GM21825 (cell line): ENCODE data around the gene MPZL3.
"Not testable (repeated sequence)": the region's sequence is repeated elsewhere in the genome, so short reads cannot be mapped to it uniquely, and the experiment has no call there.

Source experiments
- ATAC-seq: cut with Tn5 transposase; IDR thresholded peaks from one replicate; pipeline ENCODE4 v1.9.1; 2021; ENCODE audit warnings: mild to moderate bottlenecking, moderate library complexity; ENCODE audit not compliant: unreplicated experiment

Gene MPZL3

DNA sequence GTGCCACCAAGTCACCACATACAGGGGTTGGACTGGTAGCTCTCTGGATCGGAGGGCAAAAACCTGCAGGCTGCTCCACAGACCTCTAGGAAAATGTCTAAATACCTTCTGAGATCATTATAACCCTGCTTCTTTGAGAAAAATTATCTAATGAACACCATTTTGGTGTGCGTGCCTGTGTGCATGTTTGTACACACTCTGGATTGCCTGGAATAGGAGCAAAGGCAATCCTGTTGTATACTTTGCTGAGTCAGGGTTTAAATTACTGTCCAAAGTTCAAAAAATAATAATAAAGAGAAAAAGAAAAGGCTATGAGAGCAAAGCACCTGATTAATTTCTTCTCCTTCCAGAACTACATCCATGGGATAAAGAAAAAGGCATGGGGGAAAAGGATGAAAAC lies 38.4 kb downstream of the MPZL3 start:
- ATAC-seq = no peak

DNA sequence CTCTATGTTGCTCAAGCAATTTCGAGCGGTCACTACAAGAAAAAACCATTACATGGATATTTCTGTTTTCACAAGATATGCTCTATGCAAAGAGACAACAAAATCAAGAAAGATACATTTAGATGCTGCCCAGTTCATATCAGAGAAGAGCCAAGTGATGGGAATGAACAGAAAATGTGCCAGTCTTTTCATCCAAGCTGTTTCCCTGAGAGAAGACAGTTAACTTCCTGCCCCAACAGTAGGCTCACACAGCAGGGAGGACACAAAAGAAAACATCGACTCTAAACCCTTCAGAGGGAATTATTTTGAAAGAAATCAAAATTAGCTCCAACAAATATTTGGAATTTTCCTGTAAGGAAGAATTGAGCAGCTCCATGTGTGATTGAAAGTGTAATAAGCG lies 39.0 kb downstream of the MPZL3 start:
- no peak for ATAC-seq

DNA sequence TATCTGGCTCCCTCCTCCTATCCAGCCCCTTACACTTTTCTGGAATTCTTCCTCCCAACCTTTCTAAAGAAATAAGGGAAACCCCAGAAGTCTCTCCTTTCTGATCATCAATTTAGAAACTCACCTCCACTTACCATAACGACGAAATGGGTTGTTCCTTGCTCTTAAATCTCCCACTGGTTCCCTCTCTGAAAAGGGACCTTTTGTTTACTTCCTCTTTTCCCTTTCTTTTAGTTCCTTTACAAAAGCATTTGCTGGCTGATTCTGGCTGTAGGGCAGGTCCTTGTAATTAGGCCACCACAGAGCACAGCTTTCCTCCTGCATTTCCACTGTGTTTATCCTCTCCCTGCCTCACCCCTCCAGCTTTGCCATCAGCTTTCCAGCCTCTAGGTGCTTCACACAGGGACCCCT lies 39.4 kb downstream of the MPZL3 start:
- ATAC-seq = no peak

DNA sequence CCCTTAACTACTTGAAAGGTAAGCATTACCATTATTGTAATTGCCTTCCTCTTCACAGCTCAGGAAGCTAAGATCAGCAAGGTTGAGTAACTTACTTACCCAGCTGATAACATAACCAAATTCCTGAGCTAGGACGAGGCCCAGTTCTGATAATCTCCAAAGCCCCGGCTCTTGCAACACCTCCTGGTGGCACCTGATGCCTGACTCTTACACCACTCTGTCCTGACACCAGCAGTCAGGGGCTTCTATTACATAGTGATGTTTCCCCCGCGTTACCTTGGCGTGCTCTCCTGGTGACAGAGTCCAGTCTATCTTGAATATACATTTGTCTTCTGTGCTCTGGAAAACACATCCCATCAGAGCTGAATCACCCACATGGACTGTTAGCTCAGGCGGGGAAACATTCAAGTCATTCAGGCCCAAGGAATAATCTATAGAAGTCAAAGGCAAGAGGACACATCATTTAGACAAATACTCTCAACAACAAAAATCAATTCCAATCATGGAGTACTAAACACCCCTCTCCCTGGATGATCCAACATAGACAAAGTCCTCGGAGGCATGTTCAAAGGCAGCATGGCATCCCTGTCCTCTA lies 39.9 kb downstream of the MPZL3 start:
- no peak for ATAC-seq

DNA sequence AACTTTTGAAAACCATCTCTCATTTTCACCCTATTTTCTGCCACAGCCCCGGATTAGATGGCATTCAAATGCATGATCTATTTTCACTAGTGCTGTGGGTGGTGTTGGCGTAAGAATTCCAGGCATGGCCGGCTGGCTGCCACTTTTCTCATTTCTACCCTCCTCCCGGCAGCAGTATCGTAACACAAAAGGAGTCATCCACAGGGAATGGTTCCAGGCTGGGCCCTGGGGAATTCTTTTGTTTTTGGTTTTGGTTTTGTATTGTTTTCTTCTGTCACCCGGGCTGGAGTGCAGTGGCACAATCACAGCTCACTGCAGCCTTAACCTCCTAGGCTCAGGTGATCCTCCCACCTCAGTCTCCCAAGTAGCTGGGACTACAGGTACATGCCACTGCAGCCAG lies 41.2 kb downstream of the MPZL3 start:
- no peak for ATAC-seq

DNA sequence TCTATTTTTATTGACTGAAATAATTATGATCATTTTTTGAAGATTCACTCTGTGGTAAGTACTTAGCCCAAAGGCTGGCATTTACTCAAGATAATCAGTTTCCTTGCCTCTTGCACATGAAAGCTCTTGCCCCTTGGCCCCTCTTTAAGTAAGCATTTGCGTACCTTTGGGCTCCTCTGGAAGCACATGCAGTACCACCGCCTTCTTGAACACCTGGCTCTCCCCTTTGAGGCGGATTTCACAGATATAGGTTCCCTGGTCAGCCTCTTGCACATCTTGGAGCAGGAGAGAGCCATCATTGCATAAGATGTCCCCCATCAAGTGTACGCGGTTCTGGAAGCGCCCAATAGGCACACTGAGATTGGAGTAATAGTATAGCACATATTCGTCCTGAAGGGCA lies 41.8 kb downstream of the MPZL3 start:
- ATAC-seq = no peak

DNA sequence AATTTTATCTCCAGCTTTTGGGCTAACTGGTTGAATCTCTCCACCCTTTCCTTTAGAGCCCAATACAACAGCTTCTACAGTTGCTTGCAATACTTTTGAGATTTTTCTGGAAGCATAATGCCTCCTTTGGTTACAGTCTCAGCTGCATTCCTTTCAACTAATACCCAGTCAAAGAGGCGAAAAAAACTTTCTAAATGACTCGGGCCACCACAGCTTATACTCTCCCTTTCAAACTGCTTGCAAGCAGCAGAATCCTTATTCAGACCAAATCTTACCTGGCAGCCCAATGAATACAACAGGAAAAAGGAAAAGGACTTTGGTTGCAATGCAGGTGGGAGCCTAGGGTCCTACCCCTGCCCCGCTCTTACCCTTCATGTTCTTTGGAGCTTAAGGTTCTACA lies 43.1 kb downstream of the MPZL3 start:
- no peak for ATAC-seq

DNA sequence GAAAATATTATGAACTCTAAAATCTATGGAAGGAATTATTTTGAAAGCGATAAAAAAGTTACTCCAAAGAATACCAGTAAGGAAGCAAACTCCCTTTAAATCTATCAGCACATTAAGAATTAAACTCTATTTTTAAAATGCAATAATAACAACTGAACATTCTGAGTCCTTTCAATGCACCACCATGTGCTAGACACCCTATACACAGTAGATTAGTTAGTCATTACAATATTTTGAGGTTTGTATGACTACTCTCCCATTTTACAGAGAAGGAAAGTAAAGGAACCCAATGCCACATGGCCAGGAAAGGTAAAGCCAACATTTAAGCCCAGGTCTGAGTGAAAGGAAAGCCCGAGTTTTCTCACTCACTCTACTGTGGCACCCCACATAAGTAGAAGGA lies 45.1 kb downstream of the MPZL3 start:
- no peak for ATAC-seq

DNA sequence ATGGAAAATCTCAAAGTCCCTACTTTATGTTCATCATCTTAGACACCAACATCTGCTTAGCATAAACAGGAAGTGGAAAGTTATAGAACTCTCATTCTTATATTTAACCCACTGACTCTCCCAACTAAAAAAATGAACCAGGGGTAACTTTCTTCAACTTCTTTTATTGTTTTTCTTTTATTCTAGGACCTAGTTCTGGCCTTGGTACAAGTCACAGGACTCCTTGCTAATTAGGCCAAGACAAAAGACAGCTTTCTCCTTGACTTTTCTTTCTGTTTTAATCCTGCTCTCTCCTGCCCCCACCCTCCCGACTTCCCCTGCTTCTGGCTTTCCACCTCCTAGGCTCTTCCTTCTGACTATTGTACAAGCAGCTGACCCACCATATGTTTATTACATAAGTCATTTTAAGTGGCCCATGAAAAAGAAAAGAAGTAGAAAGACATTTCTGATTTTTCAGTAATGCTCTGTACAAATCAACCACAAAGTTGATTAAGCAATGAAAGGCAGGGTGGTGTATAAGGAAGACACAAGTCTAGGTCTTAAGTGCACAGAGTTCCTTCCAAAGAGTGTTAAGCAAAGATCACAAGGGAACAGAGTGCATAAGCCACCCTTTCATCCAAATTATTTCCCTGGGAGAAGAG lies 45.7 kb downstream of the MPZL3 start:
- no peak for ATAC-seq

DNA sequence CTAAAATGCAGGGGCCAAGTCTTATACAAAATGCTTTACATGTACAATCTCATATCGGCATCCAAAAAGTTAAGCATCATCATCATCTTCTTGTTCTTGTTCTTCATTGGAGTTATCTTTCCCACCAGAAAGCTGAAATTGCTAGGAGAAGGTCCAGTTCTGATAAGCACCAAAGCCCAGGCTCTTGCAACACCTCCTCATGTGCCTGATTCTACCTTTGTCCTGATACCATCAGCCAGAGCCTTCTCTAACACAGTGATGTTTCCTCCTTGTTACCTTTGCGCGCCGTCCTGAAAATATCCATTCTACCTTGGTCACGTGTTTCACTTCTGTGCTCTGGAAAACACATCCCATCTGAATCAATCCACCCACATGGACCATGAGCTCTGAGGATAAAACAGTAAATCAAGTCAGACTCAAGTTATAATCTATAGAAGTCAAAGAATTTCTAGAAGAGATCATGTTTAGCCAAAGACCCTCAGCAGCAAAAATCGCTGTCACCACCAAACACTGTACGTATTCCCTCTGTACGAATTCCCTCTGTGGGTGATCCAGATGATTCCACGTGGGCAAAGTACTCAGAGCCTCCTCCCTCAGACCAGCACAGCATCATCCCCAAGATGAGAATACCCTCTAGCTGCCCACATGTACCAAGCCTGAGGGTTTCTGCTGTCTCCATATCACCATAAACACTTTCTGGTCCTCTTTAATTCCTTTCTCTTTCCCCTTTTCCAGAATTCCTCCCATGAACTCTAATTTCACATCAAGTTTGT lies 46.4 kb downstream of the MPZL3 start:
- ATAC-seq = no peak

DNA sequence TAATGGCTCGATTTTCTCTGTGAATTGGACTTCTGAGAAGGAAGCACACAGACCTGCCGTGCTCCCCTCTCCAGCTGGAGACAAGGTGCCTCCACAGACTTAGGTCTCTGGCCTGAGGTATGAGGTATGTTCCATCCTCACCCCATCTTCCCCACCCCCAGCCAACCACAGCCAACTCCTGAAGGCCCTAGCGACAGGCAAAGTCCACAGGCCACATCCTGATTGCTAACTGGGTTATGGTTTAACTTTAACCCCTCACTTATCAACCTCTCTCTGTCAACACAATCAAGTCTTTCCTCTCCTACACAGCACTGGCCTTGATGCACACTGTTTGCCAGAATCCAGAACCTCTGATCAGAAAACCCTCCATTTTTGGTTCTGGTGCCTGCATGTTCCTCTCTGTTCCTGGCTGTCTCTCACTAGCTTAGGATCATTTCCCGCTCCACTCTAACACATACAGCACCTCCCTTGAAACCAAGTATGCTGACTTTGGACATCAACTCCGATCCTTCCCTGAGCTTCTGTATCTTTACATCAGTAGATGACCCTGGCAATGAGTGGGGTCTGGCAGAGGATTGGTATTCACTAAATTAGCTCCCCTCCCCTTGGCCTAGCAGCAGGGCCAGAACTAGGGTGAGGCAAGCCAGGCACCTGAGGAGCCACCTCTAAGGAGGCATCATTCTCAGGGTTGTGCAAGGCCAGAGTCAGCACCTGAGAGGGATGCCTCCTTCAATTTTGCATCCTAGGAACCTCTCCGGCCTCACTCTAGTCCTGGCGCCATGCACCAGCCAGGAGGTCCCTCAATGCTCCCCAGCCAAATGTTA lies 49.4 kb downstream of the MPZL3 start:
- ATAC-seq = no peak

DNA sequence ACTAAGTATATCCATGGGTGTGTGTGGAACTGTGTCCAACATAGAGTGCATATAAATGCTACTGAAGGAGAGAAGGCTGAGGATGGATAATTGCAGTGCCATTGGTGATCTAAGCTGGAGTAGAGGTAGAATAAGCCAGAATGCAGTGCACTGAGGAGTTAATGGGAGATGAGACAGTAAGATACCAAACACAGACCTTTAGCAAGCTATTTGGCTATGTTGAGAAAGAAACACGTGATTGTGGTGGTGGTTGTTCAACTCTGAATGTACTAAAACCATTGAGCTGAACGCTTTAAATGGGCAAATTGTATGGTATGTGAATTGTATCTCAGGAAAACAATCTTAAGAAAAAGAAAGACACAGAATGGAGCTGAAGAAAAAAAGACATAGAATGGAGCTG lies 50.2 kb downstream of the MPZL3 start:
- ATAC-seq = no peak

DNA sequence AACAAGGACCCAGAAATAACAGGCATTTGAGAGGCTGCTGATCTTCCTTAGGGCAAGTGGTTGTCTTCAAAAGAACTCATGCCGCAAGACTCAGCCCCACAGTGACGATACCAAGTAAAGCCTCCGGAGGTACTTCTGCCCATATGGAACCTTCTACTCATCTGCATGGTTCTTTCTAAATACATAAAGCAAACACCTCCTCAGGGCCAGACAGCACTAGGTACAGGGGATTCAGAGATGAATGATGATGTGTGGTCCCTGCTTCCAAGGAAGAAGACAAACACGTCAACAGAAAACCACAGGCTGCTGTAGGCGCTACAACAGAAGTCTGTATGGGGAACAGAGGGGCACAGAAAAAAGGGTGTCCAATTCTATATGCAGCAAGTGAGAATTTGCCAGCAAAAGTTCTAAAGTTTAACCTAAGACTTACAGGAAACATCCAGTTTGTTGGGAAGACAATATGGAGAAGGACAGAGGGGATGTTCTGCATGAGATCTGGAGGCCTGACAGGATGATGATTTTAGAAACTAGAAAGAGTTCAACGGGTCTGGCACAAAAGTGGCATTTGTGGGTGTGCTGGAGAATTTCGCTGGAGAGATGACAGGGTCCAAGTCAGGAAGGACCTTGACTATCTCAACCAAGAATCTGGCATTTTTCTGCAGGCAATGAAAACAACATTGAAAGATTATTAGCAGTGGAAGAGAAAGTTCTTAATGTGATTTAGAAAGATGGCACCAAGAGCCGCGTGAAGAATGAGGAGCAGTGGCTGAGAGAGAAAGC lies 51.1 kb downstream of the MPZL3 start:
- no peak for ATAC-seq

DNA sequence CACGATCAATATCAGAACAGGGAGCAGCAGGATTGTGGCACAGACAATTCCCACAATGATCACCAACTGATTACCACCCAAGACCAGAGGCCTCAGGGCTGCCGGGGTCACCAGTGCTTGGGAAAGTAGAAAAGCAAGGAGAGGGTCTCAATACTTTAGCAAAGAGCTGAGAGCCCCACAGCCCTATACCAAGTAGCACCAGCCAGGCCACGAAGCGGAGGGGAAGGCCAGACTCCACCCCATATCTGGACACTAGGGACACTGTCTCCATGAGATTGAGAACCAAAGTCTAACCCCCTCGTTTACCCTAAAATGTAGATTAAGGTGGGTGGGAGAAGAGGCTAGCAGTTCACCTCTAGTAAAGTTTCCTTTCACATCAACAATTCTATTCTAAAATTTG lies 51.7 kb downstream of the MPZL3 start:
- no peak for ATAC-seq

DNA sequence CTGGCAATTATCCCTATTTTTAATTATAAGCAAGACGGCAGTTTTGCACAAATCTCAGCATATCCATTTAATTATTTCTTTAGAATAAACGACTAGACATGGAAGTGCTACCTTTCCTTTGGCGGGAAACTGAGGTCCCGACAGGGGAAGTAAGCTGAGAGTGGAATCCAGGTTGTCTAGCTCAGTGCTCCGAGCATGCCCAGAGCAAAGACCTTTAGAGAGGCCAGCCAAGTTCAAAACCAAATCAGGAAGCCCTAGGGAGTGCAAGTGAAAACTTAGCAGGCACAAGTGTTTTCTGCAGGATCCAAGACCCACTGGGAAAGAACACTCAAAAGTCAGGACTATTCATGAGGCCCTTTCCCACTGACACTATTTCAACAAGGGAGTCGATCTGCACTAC lies 53.0 kb downstream of the MPZL3 start:
- no peak for ATAC-seq

DNA sequence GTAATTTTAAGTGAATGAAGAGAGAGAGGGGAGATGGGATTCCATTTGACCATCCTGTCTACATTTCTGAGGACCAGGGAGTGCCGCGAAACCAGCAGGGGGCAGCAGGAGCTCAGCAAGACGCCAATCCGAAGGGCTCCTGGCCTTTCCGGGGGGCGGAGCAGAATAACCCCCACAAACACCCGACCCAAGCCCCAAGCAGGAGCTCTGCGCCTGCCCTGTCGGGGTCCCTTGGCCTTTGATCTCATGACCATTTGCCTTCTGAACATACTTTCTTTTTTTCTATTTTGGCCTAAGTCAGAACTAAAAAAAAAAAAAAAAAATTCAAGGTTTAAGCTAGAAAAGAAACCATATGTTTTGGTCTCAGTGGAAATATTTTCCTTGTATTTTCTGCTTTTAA lies 53.8 kb downstream of the MPZL3 start:
- ATAC-seq = no peak

DNA sequence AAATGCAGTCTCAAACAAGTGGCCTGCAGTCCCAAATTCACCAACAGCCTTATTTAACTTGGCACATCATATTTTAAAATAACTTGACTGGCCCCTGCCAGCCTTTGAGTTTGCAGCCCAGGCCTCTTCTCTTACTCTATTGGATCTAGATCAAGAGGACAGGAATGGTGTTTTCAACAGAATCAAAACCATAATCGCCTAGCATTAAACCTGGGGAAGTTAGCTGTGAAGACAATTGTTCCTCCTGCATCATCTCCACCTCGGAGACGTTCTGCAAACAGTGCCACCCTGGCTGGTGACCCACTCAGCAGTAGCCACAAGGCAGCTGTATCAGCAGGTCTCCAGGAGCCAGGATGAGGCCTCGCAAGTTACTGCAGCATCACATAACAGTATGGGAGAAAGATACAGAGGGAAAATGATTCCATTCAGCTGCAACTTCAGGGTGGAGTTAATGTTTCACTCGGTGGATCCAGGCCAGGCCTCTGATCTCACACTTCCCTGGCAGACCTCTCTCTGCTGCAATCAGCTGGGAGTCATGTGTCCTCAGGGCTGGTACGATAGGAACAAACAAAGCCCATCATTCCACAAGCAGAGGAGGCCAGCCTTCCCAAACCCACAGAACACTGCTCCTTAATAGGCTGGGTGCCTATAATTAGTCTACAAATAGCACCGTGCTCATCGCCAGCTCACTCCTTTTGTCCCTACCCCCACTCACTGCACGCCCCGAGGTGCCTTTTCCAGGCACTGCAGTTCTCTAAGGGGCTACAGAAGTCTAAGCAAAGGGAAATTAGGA lies 57.1 kb downstream of the MPZL3 start:
- no peak for ATAC-seq

DNA sequence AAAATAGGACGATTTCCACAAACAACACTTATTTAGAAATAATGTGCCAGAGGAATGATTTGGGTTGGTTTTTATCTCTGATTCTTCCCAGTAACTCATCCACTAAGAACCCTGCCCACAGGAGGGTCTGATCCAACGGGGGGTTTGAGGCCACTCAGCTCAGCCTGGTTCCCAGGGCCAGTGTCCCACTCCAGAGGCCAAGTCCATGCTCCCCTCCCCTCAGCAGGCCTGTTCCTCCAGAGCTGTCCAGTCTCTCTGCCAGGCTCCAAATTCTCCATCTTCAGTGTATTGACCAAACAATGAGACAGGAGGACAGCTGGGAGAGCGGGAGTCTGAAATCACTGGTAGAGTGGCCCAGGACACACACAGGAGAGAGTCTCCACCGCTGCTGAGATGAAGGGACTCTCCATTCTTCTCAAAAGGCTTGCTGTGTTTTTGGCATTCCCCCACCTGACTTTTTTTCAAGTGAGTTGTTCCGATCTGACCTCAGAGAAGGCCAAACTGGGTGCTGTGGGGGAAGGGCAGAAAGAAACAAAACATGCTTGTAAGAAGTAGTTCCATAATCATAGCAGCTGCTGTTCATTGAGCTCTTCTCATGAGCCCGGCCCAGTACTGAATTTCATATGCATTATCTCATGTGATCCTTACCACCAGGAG lies 58.1 kb downstream of the MPZL3 start:
- ATAC-seq = no peak

DNA sequence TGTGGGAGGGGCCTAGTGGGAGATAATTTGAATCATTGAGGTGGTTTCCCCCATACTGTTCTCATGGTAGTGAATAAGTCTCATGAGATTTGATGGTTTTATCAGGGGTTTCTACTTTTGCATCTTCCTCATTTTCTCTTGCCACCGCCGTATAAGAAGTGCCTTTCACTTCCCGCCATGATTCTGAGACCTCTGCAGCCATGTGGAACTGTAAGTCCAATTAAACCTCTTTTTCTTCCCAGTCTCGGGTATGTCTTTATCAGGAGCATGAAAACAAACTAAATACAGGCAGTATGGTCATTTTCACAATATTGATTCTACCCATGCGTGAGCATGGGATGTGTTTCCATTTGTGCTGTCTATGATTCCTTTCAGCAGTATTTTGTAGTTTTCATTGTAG lies 59.3 kb downstream of the MPZL3 start:
- ATAC-seq = not testable (repeated sequence)
